Measurements from ENCODE around the gene ALKBH6.

ALKBH6 gene

DNA sequence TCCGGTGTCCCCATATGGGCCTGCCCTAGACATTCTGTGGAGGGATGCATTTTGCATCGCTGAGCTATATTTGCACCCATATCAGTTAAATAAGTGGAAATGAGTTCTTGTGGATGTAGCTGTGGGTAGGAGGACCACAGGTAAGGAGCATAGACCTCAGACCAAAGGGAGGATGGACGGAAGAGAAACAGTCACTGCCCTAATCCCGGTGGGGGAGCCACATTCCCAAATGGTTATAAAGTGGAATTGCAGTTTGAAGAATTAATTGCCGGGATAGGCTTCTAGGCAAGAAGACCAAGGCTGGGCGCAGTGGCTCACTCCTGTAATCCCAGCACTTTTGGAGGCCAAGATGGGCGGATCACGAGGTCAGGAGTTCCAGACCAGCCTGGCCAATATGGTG is 17.2 kb downstream of the ALKBH6 start:
- H3K4me1 ChIP-seq (ENCODE audit: control insufficient read depth in 2 of 2, insufficient read depth in 1 of 2, low read depth in 1 of 2, low read length in 2 of 2) = peaks cover 6 to 12% of the 10 kb centered on the region in 2 donors
- H3K79me1 ChIP-seq (ENCODE audit: low read depth, low read length) = peaks cover 10% of the 10 kb centered on the region
- no peak overlapping the region for H2BK15ac ChIP-seq (ENCODE audit: low read length)
- H3K4ac ChIP-seq (ENCODE audit: low read length) = no peak overlapping the region
- WGBS, 2 donors (ENCODE audit: extremely low coverage in 2 of 2, insufficient read length in 2 of 2, insufficient replicate concordance in 1 of 2) = no CpG with 5 or more reads among the region's 8 CpGs
- peak overlapping the region; percentile 32 for H2BK5ac ChIP-seq (ENCODE audit: low read length)
- H3K9ac ChIP-seq (ENCODE audit: low read depth, low read length, poor library complexity) = no peak overlapping the region
- H3K18ac ChIP-seq (ENCODE audit: low read length) = no peak overlapping the region
- H3K36me3 ChIP-seq (replicated peaks in 1 of 2; ENCODE audit: control insufficient read depth in 2 of 2, insufficient read depth in 2 of 2, low read length in 2 of 2) = peaks cover 6 to 23% of the 10 kb centered on the region in 2 donors
- peaks cover 0 to 2% (median 0%) of the 10 kb centered on the region in 3 experiments for H3K27me3 ChIP-seq (ENCODE audit: control insufficient read depth in 3 of 3, insufficient read depth in 3 of 3, low read depth in 1 of 3, low read length in 3 of 3)
- H3K14ac ChIP-seq (ENCODE audit: low read length) = no peak overlapping the region
- H3K23ac ChIP-seq (ENCODE audit: low read depth, low read length, poor library complexity) = no peak overlapping the region
- H4K8ac ChIP-seq (ENCODE audit: low read depth, low read length) = no peak overlapping the region
- no peak overlapping the region for H3K4me2 ChIP-seq (ENCODE audit: insufficient read depth, low read length, poor library complexity, severe bottlenecking)
- H2AFZ ChIP-seq (ENCODE audit: low read length) = no peak overlapping the region
- no peaks in the 10 kb centered on the region for H3K9me3 ChIP-seq (replicated peaks in 1 of 2; ENCODE audit: control insufficient read depth in 2 of 2, insufficient read depth in 1 of 2, low read depth in 1 of 2, low read length in 2 of 2)
- no peak overlapping the region for H3K27ac ChIP-seq (replicated peaks; ENCODE audit: low read length)
- no peak overlapping the region for H4K91ac ChIP-seq (ENCODE audit: low read depth, low read length, poor library complexity)
- H3K4me3 ChIP-seq (ENCODE audit: low read length in 2 of 2) = peak overlapping the region in 1 of 2 donors; percentile 5
- H2BK12ac ChIP-seq (ENCODE audit: low read length) = no peak overlapping the region
- H2AK5ac ChIP-seq (ENCODE audit: low read depth, low read length) = no peak overlapping the region
- no peak overlapping the region for H2BK120ac ChIP-seq (ENCODE audit: low read depth, low read length)
- no peak for DNase-seq (ENCODE audit: low spot score)

DNA sequence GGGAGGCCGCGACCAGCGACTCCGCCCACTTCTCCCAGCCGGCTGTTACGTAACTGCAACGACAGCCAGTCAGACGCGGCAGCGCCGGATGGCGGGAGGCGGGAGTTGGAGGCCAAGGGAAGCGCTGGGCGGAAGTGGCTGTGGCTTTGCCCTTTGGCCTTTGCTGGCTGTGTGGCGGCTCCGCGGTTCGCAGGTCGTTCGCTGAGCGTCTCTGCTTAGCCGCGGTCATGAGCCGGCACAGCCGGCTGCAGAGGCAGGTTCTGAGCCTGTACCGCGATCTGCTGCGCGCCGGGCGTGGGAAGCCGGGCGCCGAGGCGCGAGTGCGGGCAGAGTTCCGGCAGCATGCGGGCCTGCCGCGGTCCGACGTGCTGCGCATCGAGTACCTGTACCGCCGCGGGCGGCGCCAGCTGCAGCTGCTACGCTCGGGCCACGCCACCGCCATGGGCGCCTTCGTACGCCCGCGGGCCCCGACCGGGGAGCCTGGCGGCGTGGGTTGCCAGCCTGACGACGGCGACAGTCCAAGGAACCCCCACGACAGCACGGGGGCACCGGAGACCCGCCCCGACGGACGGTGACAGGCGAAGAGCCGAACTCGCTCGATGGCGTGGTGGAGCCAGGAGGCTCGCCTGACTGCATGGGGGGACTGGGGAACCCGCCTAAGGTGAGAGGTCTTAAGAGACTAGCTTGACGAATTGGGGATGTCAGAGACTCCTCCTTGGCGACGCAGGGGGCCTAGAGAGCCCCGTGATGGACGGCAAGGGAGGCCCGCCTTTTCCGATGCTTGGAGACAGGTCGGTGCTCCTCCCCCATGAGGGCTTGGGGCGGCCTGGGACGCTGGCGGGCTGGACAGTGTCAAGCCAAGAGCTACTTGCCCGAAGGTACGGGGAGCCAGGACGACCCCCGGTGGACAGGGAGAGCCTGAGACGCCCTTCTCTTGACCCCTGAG is 18.7 kb downstream of the ALKBH6 start, which contains the start of gene SDHAF1:
Gene SDHAF1, plus strand, starts transcription at position 141 of the 946 bp plus-strand sequence. Its CDS starts 87 bp downstream, at position 228.
- DNase-seq (ENCODE audit: low spot score) = peak; percentile 88
- Histone ChIP-seq H2BK12ac (ENCODE audit: low read length) (peak within 1 kb of the TSS; percentile 97), H3K23ac (ENCODE audit: low read depth, low read length, poor library complexity) (peak within 1 kb of the TSS; percentile 99), H3K4me1 (ENCODE audit: control insufficient read depth in 2 of 2, insufficient read depth in 1 of 2, low read depth in 1 of 2, low read length in 2 of 2) (peaks cover 6 to 12% of the 10 kb centered on the region in 2 donors), H2AK5ac (ENCODE audit: low read depth, low read length) (peak within 1 kb of the TSS; percentile 76), H4K91ac (ENCODE audit: low read depth, low read length, poor library complexity) (peak within 1 kb of the TSS; percentile 64), H2BK5ac (ENCODE audit: low read length) (peak within 1 kb of the TSS; percentile 82), H3K27me3 (ENCODE audit: control insufficient read depth in 3 of 3, insufficient read depth in 3 of 3, low read depth in 1 of 3, low read length in 3 of 3) (peaks cover 0 to 2% (median 0%) of the 10 kb centered on the region in 3 experiments), H3K18ac (ENCODE audit: low read length) (peak within 1 kb of the TSS; percentile 92), H2BK120ac (ENCODE audit: low read depth, low read length) (no peak within 1 kb of the TSS), H4K8ac (ENCODE audit: low read depth, low read length) (peak within 1 kb of the TSS; percentile 72), H2AFZ (ENCODE audit: low read length) (peak within 1 kb of the TSS; percentile 98), H3K9ac (ENCODE audit: low read depth, low read length, poor library complexity) (peak within 1 kb of the TSS; percentile 95), H3K4me3 (ENCODE audit: low read length in 2 of 2) (peak within 1 kb of the TSS; percentile 87 to 93), H3K4me2 (ENCODE audit: insufficient read depth, low read length, poor library complexity, severe bottlenecking) (peak within 1 kb of the TSS; percentile 94), H2BK15ac (ENCODE audit: low read length) (peak within 1 kb of the TSS; percentile 83), H3K14ac (ENCODE audit: low read length) (peak within 1 kb of the TSS; percentile 38), H3K4ac (ENCODE audit: low read length) (no peak within 1 kb of the TSS), H3K9me3 (replicated peaks in 1 of 2; ENCODE audit: control insufficient read depth in 2 of 2, insufficient read depth in 1 of 2, low read depth in 1 of 2, low read length in 2 of 2) (no peaks in the 10 kb centered on the region), H3K36me3 (replicated peaks in 1 of 2; ENCODE audit: control insufficient read depth in 2 of 2, insufficient read depth in 2 of 2, low read length in 2 of 2) (peaks cover 4 to 15% of the 10 kb centered on the region in 2 donors), H3K79me1 (ENCODE audit: low read depth, low read length) (peaks cover 7% of the 10 kb centered on the region), H3K27ac (replicated peaks; ENCODE audit: low read length) (no peak within 1 kb of the TSS)
- no CpG with 5 or more reads among the region's 97 CpGs for WGBS, 2 donors (ENCODE audit: extremely low coverage in 2 of 2, insufficient read length in 2 of 2, insufficient replicate concordance in 1 of 2)

DNA sequence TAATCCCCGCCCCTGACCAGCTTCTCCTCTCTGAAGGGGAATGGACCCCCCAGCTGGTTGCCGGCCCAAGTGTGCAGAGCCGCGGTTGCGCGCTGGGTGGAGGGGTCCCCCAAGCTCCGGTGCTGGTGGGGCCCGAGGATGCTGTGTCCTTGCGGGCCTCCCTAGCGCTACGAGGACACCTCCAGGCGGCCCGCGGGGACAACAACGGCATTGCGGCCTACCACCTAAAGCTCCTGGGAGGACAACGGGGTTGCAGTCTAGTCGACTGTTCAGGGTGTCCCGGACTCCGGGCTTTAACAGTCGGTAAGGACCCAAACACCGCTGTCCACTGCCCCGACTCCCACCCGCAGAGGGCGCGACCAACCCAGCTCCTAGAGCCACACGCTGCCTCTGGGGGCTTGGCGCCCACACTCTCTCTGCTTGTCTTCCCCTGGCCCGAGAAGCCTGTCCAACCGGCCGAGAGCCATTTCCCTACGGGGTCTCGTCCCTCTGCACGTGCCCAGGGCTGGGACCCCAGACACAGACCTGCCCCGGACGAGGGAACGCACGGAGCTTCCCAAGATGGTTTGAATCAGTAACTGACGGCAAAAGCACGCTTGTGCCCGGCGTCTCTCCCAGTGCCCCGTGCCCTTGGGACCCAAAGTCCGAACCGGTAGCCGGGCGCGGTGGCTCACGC is 20.0 kb downstream of the ALKBH6 start:
- DNase-seq (ENCODE audit: low spot score) = no peak
- Histone ChIP-seq H2BK15ac (ENCODE audit: low read length) (peak overlapping the region; percentile 83), H3K4me2 (ENCODE audit: insufficient read depth, low read length, poor library complexity, severe bottlenecking) (no peak overlapping the region), H3K36me3 (replicated peaks in 1 of 2; ENCODE audit: control insufficient read depth in 2 of 2, insufficient read depth in 2 of 2, low read length in 2 of 2) (peaks cover 4 to 13% of the 10 kb centered on the region in 2 donors), H2AK5ac (ENCODE audit: low read depth, low read length) (peak overlapping the region; percentile 76), H2AFZ (ENCODE audit: low read length) (no peak overlapping the region), H3K4ac (ENCODE audit: low read length) (no peak overlapping the region), H3K23ac (ENCODE audit: low read depth, low read length, poor library complexity) (peak overlapping the region; percentile 73), H3K4me1 (ENCODE audit: control insufficient read depth in 2 of 2, insufficient read depth in 1 of 2, low read depth in 1 of 2, low read length in 2 of 2) (peaks cover 6 to 12% of the 10 kb centered on the region in 2 donors), H4K91ac (ENCODE audit: low read depth, low read length, poor library complexity) (peak overlapping the region; percentile 64), H3K27me3 (ENCODE audit: control insufficient read depth in 3 of 3, insufficient read depth in 3 of 3, low read depth in 1 of 3, low read length in 3 of 3) (peaks cover 0 to 10% (median 4%) of the 10 kb centered on the region in 3 experiments), H4K8ac (ENCODE audit: low read depth, low read length) (peak overlapping the region; percentile 72), H3K9me3 (replicated peaks in 1 of 2; ENCODE audit: control insufficient read depth in 2 of 2, insufficient read depth in 1 of 2, low read depth in 1 of 2, low read length in 2 of 2) (no peaks in the 10 kb centered on the region), H2BK12ac (ENCODE audit: low read length) (peak overlapping the region; percentile 97), H2BK120ac (ENCODE audit: low read depth, low read length) (no peak overlapping the region), H3K79me1 (ENCODE audit: low read depth, low read length) (peaks cover 5% of the 10 kb centered on the region), H3K27ac (replicated peaks; ENCODE audit: low read length) (no peak overlapping the region), H2BK5ac (ENCODE audit: low read length) (no peak overlapping the region), H3K14ac (ENCODE audit: low read length) (no peak overlapping the region), H3K18ac (ENCODE audit: low read length) (peak overlapping the region; percentile 87), H3K4me3 (ENCODE audit: low read length in 2 of 2) (no peak overlapping the region), H3K9ac (ENCODE audit: low read depth, low read length, poor library complexity) (no peak overlapping the region)
- no CpG with 5 or more reads among the region's 49 CpGs for WGBS, 2 donors (ENCODE audit: extremely low coverage in 2 of 2, insufficient read length in 2 of 2, insufficient replicate concordance in 1 of 2)
